ENCODE measurements around the gene CTRB2. TPM values are rescaled to one million over a fixed set of nuclear protein-coding genes. Genes with fewer than 3 reads are reported as not detected.
"Not testable (repeated sequence)": the region's sequence is repeated elsewhere in the genome, so short reads cannot be mapped to it uniquely, and the experiment has no call there.

CTRB2 gene
- total RNA-seq, 1 donor from 2014 or later, result not detected

DNA sequence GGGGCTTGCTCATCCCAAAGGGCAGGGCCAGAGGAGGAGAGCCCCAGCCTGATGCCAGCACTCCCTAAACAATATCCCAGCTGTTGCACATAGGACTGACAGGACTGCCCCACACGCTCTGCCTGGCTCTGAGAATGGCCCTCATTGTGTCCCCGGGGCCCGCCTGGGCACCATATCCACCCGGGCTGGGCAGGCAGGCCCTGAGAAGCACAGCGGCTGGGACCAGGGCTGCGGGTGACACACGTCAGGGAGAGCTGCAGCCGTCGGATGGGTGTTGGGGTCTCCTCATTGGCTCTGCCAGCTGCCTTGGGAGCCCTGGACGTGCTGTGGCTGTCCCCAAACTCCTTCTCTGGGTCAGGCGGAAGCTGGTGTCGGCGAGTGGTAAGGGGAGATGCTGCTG lies 40.3 kb upstream of the CTRB2 start:
- no peak for DNase-seq (ENCODE audit: low read depth)
- TF ChIP-seq CTCF (conservative IDR thresholded peaks at IDR 0.05; ENCODE audit: low read depth, low read length), result no peak

DNA sequence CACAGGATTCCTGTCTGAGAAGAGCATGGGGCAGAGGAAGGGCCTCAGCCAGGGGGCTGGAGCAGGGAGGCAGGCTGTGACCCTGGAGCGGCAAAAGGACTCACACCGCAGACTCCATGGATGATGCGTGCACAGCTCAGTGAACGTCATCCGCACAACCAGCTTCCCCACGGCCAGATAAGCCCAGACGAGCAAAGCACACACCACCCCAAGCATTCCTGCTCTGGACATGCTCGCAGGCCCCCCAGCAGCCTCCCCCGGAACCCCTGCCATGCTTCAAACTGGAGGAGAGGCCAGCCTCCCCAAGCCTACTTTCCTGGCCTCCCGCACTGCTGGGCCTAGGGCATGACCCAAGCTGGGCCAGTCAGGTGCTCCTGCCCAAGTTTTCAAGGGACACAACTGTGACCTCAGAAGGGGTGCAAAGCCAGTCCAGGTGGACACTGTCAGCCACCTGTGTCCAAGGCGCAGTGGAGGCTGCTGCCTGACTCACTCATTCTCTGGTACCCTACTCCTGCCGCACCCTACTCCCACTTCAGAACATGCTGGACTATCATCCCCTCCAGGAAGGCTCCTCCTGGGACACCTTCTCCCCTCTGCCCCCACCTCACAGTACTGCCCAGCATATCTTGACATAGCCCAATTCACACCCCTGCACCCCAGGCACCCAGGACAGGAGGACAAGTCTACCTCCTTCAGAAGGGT lies 39.7 kb upstream of the CTRB2 start:
- TF ChIP-seq CTCF (conservative IDR thresholded peaks at IDR 0.05; ENCODE audit: low read depth, low read length), result no peak
- DNase-seq (ENCODE audit: low read depth), result no peak
- no peak overlapping the region for H3K4me3 ChIP-seq (ENCODE audit: low read depth, low read length)

More for the DNA sequence above, 40.3 kb upstream of the CTRB2 start:
- no peak overlapping the region for H3K4me3 ChIP-seq (ENCODE audit: low read depth, low read length)

DNA sequence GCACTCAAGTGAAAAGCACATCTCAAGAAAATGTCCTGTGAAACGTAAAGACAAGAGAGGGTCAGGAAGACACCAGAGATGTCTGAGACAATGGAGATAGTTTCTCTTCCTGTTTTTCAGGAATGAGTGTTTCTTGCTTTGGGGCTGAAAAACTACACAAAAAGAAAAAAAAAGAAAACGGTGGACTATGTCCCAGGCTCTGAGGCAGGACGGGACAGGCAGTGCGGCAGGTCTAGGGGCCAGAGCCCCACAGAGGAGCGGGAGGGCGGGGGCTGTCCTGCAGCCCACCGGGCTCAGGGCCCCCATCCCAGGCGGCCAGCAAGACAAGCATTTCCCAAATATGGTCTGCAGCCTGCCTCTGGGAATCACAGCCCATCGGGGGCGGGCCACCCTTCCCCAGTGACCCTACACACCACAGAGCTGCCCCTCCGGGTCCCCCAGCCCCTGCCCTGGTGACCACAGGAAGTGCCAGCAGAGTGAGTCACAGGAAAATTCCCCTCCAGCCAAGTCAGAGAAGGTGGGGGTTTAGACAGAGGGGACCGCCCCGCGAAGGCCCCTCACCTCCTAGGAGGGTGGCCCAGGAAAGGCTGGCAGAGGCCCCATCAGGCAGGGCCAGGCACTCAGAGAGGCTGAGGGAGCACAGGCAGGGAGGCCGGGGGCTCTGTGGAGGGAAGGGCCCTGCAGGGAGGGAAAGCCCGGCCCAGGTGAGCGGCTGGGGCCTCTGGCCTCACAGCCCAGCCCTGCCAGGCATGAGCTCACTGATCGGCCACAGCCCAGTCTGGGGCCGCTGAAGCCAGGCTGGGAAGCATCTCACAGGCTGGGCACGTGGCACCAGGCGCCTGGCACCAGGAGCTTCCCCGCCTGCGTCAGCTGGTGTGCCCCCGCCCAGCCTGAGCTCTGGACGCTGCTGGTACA lies 38.1 kb upstream of the CTRB2 start:
- TF ChIP-seq CTCF (conservative IDR thresholded peaks at IDR 0.05; ENCODE audit: low read depth, low read length), result no peak
- peak; percentile 81 for DNase-seq (ENCODE audit: low read depth)
- peak overlapping the region; percentile 2 for H3K4me3 ChIP-seq (ENCODE audit: low read depth, low read length)

GRCh38 chr16:75244225-75244809 lies 37.4 kb upstream of the CTRB2 start:
- TF ChIP-seq CTCF (conservative IDR thresholded peaks at IDR 0.05; ENCODE audit: low read depth, low read length), result peak; percentile 25
- no peak for DNase-seq (ENCODE audit: low read depth)
- peak overlapping the region; percentile 2 for H3K4me3 ChIP-seq (ENCODE audit: low read depth, low read length)

- no peak for DNase-seq (ENCODE audit: low read depth)
- TF ChIP-seq CTCF (conservative IDR thresholded peaks at IDR 0.05; ENCODE audit: low read depth, low read length), result no peak
- no peak overlapping the region for H3K4me3 ChIP-seq (ENCODE audit: low read depth, low read length)
These were observed 36.8 kb upstream of the CTRB2 start for GRCh38 chr16:75243667-75244224.

GRCh38 chr16:75242436-75243078 lies 35.6 kb upstream of the CTRB2 start:
- not testable (repeated sequence) for H3K4me3 ChIP-seq (ENCODE audit: low read depth, low read length); DNase-seq (ENCODE audit: low read depth)

All from epithelial cell of proximal tubule (primary cell).